ENCODE data around the gene COPS7B. TPM values are rescaled to one million over a fixed set of nuclear protein-coding genes. Genes with fewer than 3 reads are reported as not detected.

The COPS7B gene
- total RNA-seq, 1 experiment from 2014 or later: 61.4 TPM

DNA sequence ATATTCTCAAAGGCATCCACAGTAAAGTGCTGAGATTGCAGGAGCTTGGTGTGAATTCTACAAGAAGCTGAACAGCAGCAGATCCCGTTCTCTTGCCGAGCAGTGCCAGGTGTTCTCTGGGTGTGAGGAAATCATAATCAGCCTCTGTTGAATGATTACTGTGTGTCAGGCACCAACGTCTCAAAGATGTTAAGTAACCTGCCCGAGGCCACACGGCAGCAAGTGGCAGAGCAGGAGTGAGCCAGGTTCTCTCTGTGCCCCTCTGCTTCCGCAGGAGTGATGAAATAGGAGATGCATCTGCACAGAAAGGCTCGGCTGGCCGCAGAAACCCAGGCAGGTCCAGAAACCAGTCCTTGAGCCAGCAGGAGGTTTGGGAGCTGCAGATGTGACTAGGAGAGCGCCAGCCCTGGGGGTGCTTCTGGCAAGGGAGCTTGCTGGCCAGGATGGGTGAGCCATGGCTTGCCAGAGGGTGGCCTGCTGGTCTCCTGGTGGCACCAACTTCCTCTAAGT lies 68.4 kb downstream of the COPS7B start:
- Histone ChIP-seq H2BK12ac (ENCODE audit: insufficient read length, low read depth, low read length) (no peak overlapping the region), H3K56ac (ENCODE audit: insufficient read length, low read depth, low read length) (no peak overlapping the region), H3K27me3 (ENCODE audit: insufficient read depth, low read length) (no peaks in the 10 kb centered on the region), H4K8ac (replicated peaks; ENCODE audit: insufficient read length, low read depth, low read length) (no peak overlapping the region), H3K4me1 (ENCODE audit: insufficient read depth, low read length) (no peaks in the 10 kb centered on the region), H3K79me1 (ENCODE audit: insufficient read depth, low read depth, low read length, poor library complexity, severe bottlenecking) (no peaks in the 10 kb centered on the region), H2AK5ac (ENCODE audit: insufficient read length, low read length) (no peak overlapping the region), H4K5ac (ENCODE audit: insufficient read length, low read depth, low read length) (no peak overlapping the region), H2BK5ac (ENCODE audit: insufficient read length, low read length) (no peak overlapping the region), H3T11ph (ENCODE audit: low read length) (no peak overlapping the region), H3K4ac (ENCODE audit: low read depth, low read length) (no peak overlapping the region), H3K4me2 (ENCODE audit: insufficient read depth, insufficient read length, low read length) (no peak overlapping the region), H2BK20ac (ENCODE audit: low read depth, low read length, poor library complexity, severe bottlenecking) (no peak overlapping the region), H3K23ac (ENCODE audit: insufficient read length, low read depth, low read length) (no peak overlapping the region), H4K91ac (ENCODE audit: insufficient read length, low read depth, low read length) (no peak overlapping the region), H3K9ac (ENCODE audit: extremely low read depth, insufficient read length, low read length) (no peak overlapping the region), H4K20me1 (ENCODE audit: control insufficient read depth, insufficient read depth, insufficient read length) (no peaks in the 10 kb centered on the region), H3K18ac (ENCODE audit: insufficient read length, low read depth, low read length) (no peak overlapping the region), H2BK120ac (ENCODE audit: low read depth, low read length, poor library complexity, severe bottlenecking) (no peak overlapping the region), H3K14ac (ENCODE audit: insufficient read depth, low read length) (no peak overlapping the region), H3K27ac (ENCODE audit: insufficient read length, low read depth, low read length) (no peak overlapping the region), H2AFZ (ENCODE audit: low read length) (no peak overlapping the region), H3K9me3 (ENCODE audit: control insufficient read depth, low read depth, low read length) (no peaks in the 10 kb centered on the region), H3K23me2 (ENCODE audit: insufficient read length, low read depth, low read length, poor library complexity, severe bottlenecking) (no peaks in the 10 kb centered on the region), H2BK15ac (ENCODE audit: low read depth, low read length) (no peak overlapping the region), H3K79me2 (ENCODE audit: insufficient read depth, low read length) (no peaks in the 10 kb centered on the region)
- Mint-ChIP-seq H3K4me3 (no peak overlapping the region), H3K9me3 (peaks cover 11 to 15% of the 10 kb centered on the region in 2 experiments; a peak in 4 of 5 replicates), H3K27me3 (ENCODE audit: low read depth) (peaks cover 14% of the 10 kb centered on the region), H3K27ac (peak overlapping the region in 1 of 3 experiments; percentile 79; a peak in 1 of 7 replicates), H3K4me1 (no peaks in the 10 kb centered on the region), H3K36me3 (ENCODE audit: insufficient read depth in 1 of 3, low read depth in 3 of 3) (no peaks in the 10 kb centered on the region)
- no peak for DNase-seq
- WGBS (ENCODE audit: extremely low coverage, insufficient read length, low lambda C conversion rate): no CpG with 5 or more reads among the region's 9 CpGs
- TF ChIP-seq, protein P1, sequence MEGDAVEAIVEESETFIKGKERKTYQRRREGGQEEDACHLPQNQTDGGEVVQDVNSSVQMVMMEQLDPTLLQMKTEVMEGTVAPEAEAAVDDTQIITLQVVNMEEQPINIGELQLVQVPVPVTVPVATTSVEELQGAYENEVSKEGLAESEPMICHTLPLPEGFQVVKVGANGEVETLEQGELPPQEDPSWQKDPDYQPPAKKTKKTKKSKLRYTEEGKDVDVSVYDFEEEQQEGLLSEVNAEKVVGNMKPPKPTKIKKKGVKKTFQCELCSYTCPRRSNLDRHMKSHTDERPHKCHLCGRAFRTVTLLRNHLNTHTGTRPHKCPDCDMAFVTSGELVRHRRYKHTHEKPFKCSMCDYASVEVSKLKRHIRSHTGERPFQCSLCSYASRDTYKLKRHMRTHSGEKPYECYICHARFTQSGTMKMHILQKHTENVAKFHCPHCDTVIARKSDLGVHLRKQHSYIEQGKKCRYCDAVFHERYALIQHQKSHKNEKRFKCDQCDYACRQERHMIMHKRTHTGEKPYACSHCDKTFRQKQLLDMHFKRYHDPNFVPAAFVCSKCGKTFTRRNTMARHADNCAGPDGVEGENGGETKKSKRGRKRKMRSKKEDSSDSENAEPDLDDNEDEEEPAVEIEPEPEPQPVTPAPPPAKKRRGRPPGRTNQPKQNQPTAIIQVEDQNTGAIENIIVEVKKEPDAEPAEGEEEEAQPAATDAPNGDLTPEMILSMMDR (conservative IDR thresholded peaks at IDR 0.05): no peak

Data from H9 (cell line).